ENCODE data around the gene FRRS1.

- TF ChIP-seq CTCF (IDR thresholded peaks at IDR 0.05; ENCODE audit: low read length) (no peak), EZH2phosphoT487 (IDR thresholded peaks at IDR 0.05; ENCODE audit: low read length) (no peak)
These were observed 16.5 kb upstream of the FRRS1 start for GRCh38 chr1:99782920-99783319.

Data from MM.1S (cell line).